IPS-20b (cell line): ENCODE measurements around the gene ATP5PF.
"Not testable (repeated sequence)": the region's sequence is repeated elsewhere in the genome, so short reads cannot be mapped to it uniquely, and the experiment has no call there.

Experiments
- H3K27ac ChIP-seq: one replicate; pipeline ENCODE4 v1.5.1; 2013; ENCODE audit warnings: low read length
- H3K27me3 ChIP-seq: 2 replicates; pipeline ENCODE4 v1.6.1; 2013; ENCODE audit warnings: mild to moderate bottlenecking, low read length, inconsistent platforms; ENCODE audit not compliant: insufficient read depth
- H3K36me3 ChIP-seq: 2 replicates; pipeline ENCODE4 v1.6.1; 2013; ENCODE audit warnings: low read depth, mild to moderate bottlenecking, inconsistent platforms, low read length, moderate library complexity; ENCODE audit not compliant: insufficient read depth
- H3K4me1 ChIP-seq: 2 replicates; pipeline ENCODE4 v1.6.1; 2013; ENCODE audit warnings: mild to moderate bottlenecking, control low read depth, inconsistent platforms, low read length, moderate library complexity; ENCODE audit not compliant: insufficient read depth
- H3K4me3 ChIP-seq: 2 replicates; pipeline ENCODE4 v1.5.1; 2013; ENCODE audit warnings: mild to moderate bottlenecking, low read length, inconsistent platforms
- H3K9ac ChIP-seq: 2 replicates; pipeline ENCODE4 v1.6.1; 2013; ENCODE audit warnings: low read depth, mild to moderate bottlenecking, inconsistent platforms, low read length, moderate library complexity
- H3K9me3 ChIP-seq: 2 replicates; pipeline ENCODE4 v1.6.1; 2013; ENCODE audit warnings: mild to moderate bottlenecking, low read depth, low read length, inconsistent platforms; ENCODE audit not compliant: insufficient read depth

The ATP5PF gene

DNA sequence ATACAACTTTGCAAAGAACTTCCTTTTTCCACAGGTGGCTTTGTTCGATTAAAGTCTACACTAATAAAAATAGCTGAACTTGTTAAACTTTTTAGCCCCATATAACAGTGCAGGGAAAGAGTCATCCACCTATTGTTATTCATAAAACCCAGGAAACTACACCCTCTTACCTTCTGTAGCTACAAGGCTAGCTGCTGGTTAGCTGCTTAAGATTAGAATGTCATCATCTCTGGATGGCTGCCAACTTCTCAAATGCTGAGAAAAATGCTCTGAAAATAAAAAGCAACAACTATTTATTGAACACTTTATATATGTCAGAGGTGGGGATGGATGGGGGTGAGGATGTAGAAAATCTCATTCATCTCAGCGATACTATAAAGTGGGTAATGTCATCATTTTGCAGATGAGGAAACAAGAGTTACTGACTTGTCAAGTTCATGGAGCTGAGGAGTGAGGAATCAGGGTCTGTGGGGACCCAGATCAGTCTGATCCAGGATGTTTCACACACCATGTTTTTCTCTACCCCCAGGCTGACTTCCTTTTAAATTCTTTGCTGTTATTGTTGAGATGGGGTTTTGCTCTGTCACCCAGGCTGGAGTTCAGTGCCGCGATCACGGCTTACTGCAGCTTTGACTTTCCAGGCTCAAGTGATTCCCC lies 17.1 kb downstream of the ATP5PF start:
- Histone ChIP-seq H3K36me3 (peaks cover 15% of the 10 kb centered on the region), H3K27me3 (no peaks in the 10 kb centered on the region), H3K9ac (no peak overlapping the region), H3K4me3 (no peak overlapping the region), H3K9me3 (no peaks in the 10 kb centered on the region), H3K27ac (no peak overlapping the region), H3K4me1 (no peaks in the 10 kb centered on the region)

DNA sequence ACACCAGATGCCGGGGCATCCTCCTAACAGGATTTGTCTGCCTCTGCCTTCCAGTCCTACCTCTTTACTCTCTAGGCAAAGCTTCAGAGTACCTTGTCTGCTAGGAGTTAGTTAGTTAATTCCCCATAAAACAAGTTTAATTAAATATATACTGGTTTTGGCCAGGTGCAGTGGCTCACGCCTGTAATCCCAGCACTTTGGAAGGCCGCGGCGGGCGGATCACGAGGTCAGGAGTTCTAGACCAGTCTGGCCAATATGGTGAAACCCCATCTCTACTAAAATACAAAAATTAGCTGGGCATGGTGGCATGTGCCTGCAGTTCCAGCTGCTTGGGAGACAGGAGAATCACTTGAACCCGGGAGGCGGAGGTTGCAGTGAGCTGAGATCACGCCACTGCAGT lies 20.6 kb downstream of the ATP5PF start:
- H3K9me3 ChIP-seq, H3K27me3 ChIP-seq, H3K27ac ChIP-seq: not testable (repeated sequence)

GRCh38 chr21:25710550-25710949 lies 24.2 kb downstream of the ATP5PF start:
- Histone ChIP-seq H3K27me3 (no peaks in the 10 kb centered on the region), H3K4me1 (no peaks in the 10 kb centered on the region), H3K36me3 (peaks cover 5% of the 10 kb centered on the region; the same call in 1 of the 2 replicates), H3K9ac (no peak overlapping the region), H3K4me3 (no peak overlapping the region), H3K27ac (no peak overlapping the region), H3K9me3 (no peaks in the 10 kb centered on the region)

More for the DNA sequence above, 20.6 kb downstream of the ATP5PF start:
- not testable (repeated sequence) for H3K4me1 ChIP-seq, H3K36me3 ChIP-seq, H3K9ac ChIP-seq, H3K4me3 ChIP-seq

DNA sequence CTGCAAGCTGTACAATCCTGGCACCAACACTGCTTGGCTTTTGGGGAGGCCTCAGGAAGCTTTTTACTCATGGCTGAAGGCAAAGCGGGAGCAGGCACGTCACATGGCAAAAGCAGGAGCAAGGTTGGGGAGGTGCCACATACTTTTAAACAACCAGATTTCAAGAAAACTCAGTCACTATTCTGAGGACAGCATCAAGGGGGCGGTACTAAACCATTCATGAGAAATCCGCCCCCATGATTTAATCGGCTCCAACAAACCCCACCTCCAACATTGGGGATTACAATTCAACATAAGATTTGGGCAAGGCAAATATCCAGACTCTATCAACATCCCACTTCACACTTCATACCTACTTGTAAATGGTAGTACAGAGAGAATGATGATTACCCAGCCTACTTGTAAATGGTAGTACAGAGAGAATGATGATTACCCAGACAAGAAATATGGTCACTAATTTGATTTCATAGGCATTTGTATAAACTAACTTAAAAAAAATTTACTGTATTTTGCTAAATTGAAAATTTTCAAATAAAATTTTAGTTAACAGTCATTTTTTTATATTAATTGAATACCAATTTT lies 24.9 kb downstream of the ATP5PF start:
- no peak overlapping the region for H3K27ac ChIP-seq
- H3K36me3 ChIP-seq = no peaks in the 10 kb centered on the region

GRCh38 chr21:25708467-25709065 lies 26.1 kb downstream of the ATP5PF start:
- Histone ChIP-seq H3K4me3 (no peak overlapping the region), H3K27ac (no peak overlapping the region), H3K9ac (no peak overlapping the region), H3K9me3 (no peaks in the 10 kb centered on the region), H3K27me3 (no peaks in the 10 kb centered on the region), H3K36me3 (no peaks in the 10 kb centered on the region), H3K4me1 (no peaks in the 10 kb centered on the region)

More for the DNA sequence above, 24.9 kb downstream of the ATP5PF start:
- H3K4me1 ChIP-seq = no peaks in the 10 kb centered on the region
- H3K4me3 ChIP-seq = no peak overlapping the region
- H3K9me3 ChIP-seq = no peaks in the 10 kb centered on the region
- no peak overlapping the region for H3K9ac ChIP-seq
- no peaks in the 10 kb centered on the region for H3K27me3 ChIP-seq

DNA sequence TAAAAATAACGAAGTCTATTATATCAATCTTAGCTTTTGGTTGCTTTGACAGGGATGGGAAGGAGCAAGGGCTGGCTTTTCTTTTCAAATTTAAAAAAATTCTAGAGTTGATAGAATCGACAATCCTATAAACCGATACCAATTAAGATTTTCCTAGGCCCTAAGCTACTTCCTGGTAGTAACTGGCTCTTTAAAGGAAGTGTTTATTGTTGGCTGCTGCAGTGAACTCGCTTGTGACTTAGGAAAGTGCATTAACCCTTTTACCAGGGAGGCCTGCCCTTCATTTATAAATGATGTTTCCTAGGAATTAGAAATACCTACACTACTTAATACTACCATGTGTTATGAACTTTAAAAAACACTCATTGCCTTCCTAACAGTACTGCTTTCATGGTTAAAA lies 33.2 kb downstream of the ATP5PF start:
- Histone ChIP-seq H3K9ac (no peak overlapping the region), H3K27ac (no peak overlapping the region), H3K27me3 (no peaks in the 10 kb centered on the region), H3K9me3 (no peaks in the 10 kb centered on the region), H3K36me3 (0 out of 2 replicates have a peak, but pooled peaks cover 5% of the 10 kb centered on the region), H3K4me1 (no peaks in the 10 kb centered on the region), H3K4me3 (no peak overlapping the region)

DNA sequence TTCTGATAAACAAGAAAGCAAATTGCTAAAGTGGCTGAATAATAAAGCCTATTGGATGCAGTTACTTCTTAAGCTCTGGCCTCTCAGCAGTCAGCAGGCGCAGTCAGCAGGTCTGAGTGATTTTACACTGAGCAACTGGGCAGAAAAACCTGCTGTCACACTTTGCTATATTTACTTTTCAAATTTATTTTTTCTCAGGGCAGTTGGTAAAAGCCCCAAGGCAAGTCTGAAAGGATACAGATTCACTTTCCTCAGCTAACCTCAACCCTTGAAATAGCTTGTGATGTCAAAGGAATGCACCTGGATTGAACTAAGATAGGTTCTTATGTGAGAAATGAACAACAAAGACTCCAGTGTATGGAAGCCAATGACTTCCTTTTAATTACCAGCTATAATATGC lies 34.0 kb downstream of the ATP5PF start:
- H3K27ac ChIP-seq = no peak overlapping the region
- H3K9me3 ChIP-seq = peaks cover 4% of the 10 kb centered on the region; the same call in 1 of the 2 replicates
- no peaks in the 10 kb centered on the region for H3K27me3 ChIP-seq
- H3K9ac ChIP-seq = no peak overlapping the region
- H3K4me3 ChIP-seq = no peak overlapping the region
- H3K4me1 ChIP-seq = no peaks in the 10 kb centered on the region
- 0 out of 2 replicates have a peak, but pooled peaks cover 7% of the 10 kb centered on the region for H3K36me3 ChIP-seq

- not testable (repeated sequence) for H3K27me3 ChIP-seq, H3K36me3 ChIP-seq, H3K9me3 ChIP-seq, H3K4me3 ChIP-seq, H3K4me1 ChIP-seq, H3K27ac ChIP-seq, H3K9ac ChIP-seq
Observed at GRCh38 chr21:25695461-25695860, 39.2 kb downstream of the ATP5PF start.

DNA sequence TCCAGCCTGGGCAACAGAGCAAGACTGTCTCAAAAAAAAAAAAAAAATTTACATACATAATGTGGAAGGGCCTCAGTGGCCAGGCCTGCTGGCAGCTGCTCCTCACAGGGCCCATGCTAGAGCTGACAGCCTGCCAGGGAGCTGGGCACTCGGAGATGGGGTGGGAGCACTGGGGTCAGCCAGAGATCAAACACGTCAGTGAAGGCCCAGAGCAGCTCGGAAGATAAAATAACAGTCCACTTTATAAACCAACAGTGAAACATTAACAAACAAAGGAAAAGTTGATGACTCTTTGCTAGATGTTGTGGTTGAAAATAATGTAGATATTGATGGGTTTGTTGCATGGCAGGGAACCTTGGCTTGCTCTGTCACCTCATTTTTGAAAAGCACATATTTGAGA lies 42.7 kb downstream of the ATP5PF start:
- no peak overlapping the region for H3K27ac ChIP-seq
- H3K27me3 ChIP-seq = no peaks in the 10 kb centered on the region
- H3K4me1 ChIP-seq = no peaks in the 10 kb centered on the region
- H3K9ac ChIP-seq = no peak overlapping the region
- H3K4me3 ChIP-seq = no peak overlapping the region
- peaks cover 4% of the 10 kb centered on the region; the same call in 1 of the 2 replicates for H3K9me3 ChIP-seq
- peaks cover 6% of the 10 kb centered on the region; the same call in 1 of the 2 replicates for H3K36me3 ChIP-seq

DNA sequence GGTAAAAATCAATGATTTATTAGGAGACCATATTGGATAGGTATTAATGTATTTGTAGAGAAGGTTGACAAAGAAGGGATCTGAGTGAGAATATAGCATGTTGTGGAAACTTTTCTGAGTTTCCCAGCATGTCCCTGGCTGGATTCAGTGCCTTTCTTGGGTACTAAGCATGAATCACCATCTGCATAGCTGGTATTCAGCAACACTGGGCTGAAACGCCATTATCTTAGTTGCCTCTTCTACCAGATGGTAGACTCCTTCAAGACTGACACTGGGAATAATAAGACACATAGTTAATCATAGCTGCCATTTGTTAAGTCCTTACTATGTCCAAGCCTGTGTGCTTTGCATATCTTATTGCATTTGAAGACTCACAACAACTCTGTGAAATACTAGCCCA lies 45.5 kb downstream of the ATP5PF start:
- no peaks in the 10 kb centered on the region; the same call in 1 of the 2 replicates for H3K36me3 ChIP-seq
- no peaks in the 10 kb centered on the region for H3K9me3 ChIP-seq
- no peaks in the 10 kb centered on the region for H3K27me3 ChIP-seq
- no peak overlapping the region for H3K9ac ChIP-seq
- no peak overlapping the region for H3K4me3 ChIP-seq
- no peak overlapping the region for H3K27ac ChIP-seq
- no peaks in the 10 kb centered on the region for H3K4me1 ChIP-seq

DNA sequence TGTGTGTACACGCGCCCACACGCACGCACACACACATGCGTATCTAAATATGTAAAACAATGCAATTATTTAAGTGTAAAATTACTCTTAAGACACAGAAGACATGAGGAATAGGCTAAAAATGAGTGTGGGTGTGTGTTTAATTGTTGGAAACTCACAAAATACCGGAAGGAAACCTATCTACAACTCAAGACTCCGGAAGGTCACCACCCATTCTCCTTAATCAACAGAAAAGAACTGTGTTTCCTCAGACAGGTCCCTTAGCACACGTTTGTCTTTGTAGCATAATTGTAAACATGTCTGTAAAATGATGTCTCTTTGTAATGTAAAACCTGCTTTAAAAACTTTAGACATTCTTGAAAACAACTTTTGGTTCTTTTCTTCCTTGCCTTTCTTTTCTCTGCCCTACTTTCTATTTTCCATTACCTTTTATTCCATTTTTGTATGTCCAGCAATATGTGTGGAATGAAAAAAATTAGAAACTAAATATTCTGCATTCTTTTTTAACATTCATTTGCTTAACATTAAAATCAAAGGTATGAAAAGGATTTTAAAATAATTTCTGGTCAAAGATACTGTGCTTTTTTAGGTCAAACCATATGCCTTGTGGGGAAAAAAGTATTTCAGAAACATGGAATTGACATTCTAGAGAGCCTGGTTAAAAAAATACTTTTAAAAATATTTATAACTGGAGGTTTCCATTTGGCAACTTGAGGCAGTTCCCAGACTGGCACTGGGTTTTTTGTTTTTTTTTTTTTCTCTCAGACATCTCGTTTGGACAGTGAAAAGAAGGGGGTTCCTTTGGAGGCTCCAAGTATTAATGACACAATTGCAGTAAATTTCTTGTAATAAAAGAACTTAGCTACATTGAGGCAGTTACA lies 46.2 kb downstream of the ATP5PF start:
- Histone ChIP-seq H3K4me1 (no peaks in the 10 kb centered on the region), H3K4me3 (no peak overlapping the region), H3K36me3 (no peaks in the 10 kb centered on the region), H3K27ac (no peak overlapping the region), H3K9me3 (no peaks in the 10 kb centered on the region), H3K9ac (no peak overlapping the region), H3K27me3 (no peaks in the 10 kb centered on the region)
